Renal cortex interstitium (tissue), 11 donors: ENCODE measurements around the gene ARSJ. TPM values are rescaled to one million over a fixed set of nuclear protein-coding genes. Genes with fewer than 3 reads are reported as not detected.

Source experiments
- DNase-seq, 11 donors: peaks; one replicate each; pipeline ENCODE4 v3.0.0-alpha.2; 2013; ENCODE audit warnings: low read depth in 9 of 11, low spot score in 4 of 11; ENCODE audit errors: extremely low read depth in 1 of 11
- polyA plus RNA-seq, 3 donors: library from polyadenylated mRNA; unstranded; fragments of 120-200 nt; gene quantifications; one replicate each; pipeline ENCODE4 v1.2.1, GENCODE V29; 2013; ENCODE audit not compliant: insufficient read length in 3 of 3

Gene ARSJ
- polyA plus RNA-seq, 3 donors = 16.2 to 18.9 (median 16.5) TPM

- peak in 5 of 11 donors; percentile 4 to 22 (median 17) for DNase-seq
Measured at GRCh38 chr4:113878668-113879067, 100.8 kb downstream of the ARSJ start.

- DNase-seq = no peak
Measured at GRCh38 chr4:113874480-113874879, 105.0 kb downstream of the ARSJ start.

GRCh38 chr4:113873508-113873907 lies 105.9 kb downstream of the ARSJ start:
- no peak for DNase-seq

- DNase-seq = no peak
Measured at GRCh38 chr4:113872426-113873260, 106.8 kb downstream of the ARSJ start.

- no peak for DNase-seq
Measured at GRCh38 chr4:113871080-113871479, 108.4 kb downstream of the ARSJ start.

- no peak for DNase-seq
Measured at GRCh38 chr4:113869743-113870375, 109.6 kb downstream of the ARSJ start.

- DNase-seq = no peak
Measured at GRCh38 chr4:113866611-113867010, 112.8 kb downstream of the ARSJ start.

GRCh38 chr4:113858924-113859323 lies 120.5 kb downstream of the ARSJ start:
- no peak for DNase-seq

- no peak for DNase-seq
Measured at GRCh38 chr4:113851816-113852215, 127.6 kb downstream of the ARSJ start.

Other genes starting within 250 kb of the ARSJ start
- 10 to 100 TPM; 74.9 to 87.6 (median 78.2) TPM for gene CAMK2D, start 217.9 kb downstream of the ARSJ start, polyA plus RNA-seq